ENCODE measurements around the gene OBP2A. TPM values are rescaled to one million over a fixed set of nuclear protein-coding genes. Genes with fewer than 3 reads are reported as not detected.

OBP2A gene
- total and polyA plus RNA-seq, 2 donors (not counting 1 experiment from before 2014, with no cell fraction given): not detected

DNA sequence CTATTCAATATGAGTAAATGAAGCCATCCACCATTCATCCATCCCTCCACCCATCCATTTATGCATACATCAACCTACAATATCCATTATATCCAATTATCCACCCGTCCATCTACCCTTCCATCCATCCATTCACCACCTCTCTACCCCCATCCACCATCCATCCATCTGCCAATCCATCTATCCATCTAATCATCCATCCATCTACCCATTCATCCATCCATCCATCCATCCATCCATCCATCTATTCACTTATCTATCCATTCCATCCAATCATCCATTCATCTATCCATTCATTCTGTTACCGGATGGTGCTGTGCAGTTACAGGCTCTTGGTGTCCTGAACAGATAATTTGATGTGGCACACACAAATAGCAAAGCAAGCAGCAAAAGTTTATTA is 26.3 kb downstream of the OBP2A start:
- Histone ChIP-seq H3K9me3 (ENCODE audit: control insufficient read depth, insufficient read depth, low read depth, low read length) (no peaks in the 10 kb centered on the region), H4K20me1 (ENCODE audit: control insufficient read depth, extremely low read depth, insufficient read depth, low read length) (no peaks in the 10 kb centered on the region), H3K4me2 (ENCODE audit: extremely low read depth, insufficient read depth, low read length) (no peak overlapping the region), H3K27me3 (ENCODE audit: control insufficient read depth, insufficient read depth, low read length) (no peaks in the 10 kb centered on the region), H3K4me1 (ENCODE audit: control insufficient read depth, extremely low read depth, insufficient read depth, low read length) (no peaks in the 10 kb centered on the region), H3K79me2 (ENCODE audit: control insufficient read depth, insufficient read depth, low read length) (no peaks in the 10 kb centered on the region), H3K36me3 (ENCODE audit: control insufficient read depth, insufficient read depth, low read length) (no peaks in the 10 kb centered on the region), H2AFZ (ENCODE audit: low read length) (no peak overlapping the region), H3K9ac (ENCODE audit: insufficient read depth, low read length) (no peak overlapping the region), H3K4me3 (replicated peaks in 1 of 4; ENCODE audit: control extremely low read depth in 1 of 4, insufficient read depth in 1 of 4, low read depth in 3 of 4, low read length in 4 of 4) (no peak overlapping the region), H3K27ac (ENCODE audit: insufficient read depth, low read length) (no peak overlapping the region)
- TF ChIP-seq EZH2 (IDR thresholded peaks at IDR 0.05; ENCODE audit: low read length, missing control alignments): no peak
- TF ChIP-seq, protein P1, sequence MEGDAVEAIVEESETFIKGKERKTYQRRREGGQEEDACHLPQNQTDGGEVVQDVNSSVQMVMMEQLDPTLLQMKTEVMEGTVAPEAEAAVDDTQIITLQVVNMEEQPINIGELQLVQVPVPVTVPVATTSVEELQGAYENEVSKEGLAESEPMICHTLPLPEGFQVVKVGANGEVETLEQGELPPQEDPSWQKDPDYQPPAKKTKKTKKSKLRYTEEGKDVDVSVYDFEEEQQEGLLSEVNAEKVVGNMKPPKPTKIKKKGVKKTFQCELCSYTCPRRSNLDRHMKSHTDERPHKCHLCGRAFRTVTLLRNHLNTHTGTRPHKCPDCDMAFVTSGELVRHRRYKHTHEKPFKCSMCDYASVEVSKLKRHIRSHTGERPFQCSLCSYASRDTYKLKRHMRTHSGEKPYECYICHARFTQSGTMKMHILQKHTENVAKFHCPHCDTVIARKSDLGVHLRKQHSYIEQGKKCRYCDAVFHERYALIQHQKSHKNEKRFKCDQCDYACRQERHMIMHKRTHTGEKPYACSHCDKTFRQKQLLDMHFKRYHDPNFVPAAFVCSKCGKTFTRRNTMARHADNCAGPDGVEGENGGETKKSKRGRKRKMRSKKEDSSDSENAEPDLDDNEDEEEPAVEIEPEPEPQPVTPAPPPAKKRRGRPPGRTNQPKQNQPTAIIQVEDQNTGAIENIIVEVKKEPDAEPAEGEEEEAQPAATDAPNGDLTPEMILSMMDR (conservative IDR thresholded peaks at IDR 0.05 in 1 of 2, IDR thresholded peaks at IDR 0.05 in 1 of 2; ENCODE audit: low read depth in 1 of 2, low read length in 2 of 2): no peak
- DNase-seq (ENCODE audit: low read depth in 2 of 2): no peak

DNA sequence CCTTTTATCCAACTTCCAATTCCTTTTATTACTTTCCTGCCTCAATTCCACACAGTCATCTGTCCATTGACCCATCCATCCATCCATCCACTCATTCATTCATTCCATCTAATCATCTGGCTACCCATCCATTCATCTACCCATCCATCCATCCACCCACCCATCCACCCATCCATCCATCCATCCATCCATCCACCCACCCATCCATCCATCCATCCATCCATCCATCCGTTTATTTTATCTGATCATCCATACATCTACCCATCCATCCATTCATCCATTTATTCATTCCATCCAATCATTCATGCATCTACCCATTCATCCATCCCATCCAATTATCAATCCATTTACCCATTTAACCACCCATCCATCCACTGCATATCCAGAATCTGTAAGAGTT is 27.2 kb downstream of the OBP2A start:
- H3K27ac ChIP-seq (ENCODE audit: insufficient read depth, low read length): no peak overlapping the region
- no peak overlapping the region for H3K4me2 ChIP-seq (ENCODE audit: extremely low read depth, insufficient read depth, low read length)
- TF ChIP-seq, protein P1 (conservative IDR thresholded peaks at IDR 0.05 in 1 of 2, IDR thresholded peaks at IDR 0.05 in 1 of 2; ENCODE audit: low read depth in 1 of 2, low read length in 2 of 2): no peak
- TF ChIP-seq EZH2 (IDR thresholded peaks at IDR 0.05; ENCODE audit: low read length, missing control alignments): no peak
- no peak for DNase-seq (ENCODE audit: low read depth in 2 of 2)
- no peaks in the 10 kb centered on the region for H3K27me3 ChIP-seq (ENCODE audit: control insufficient read depth, insufficient read depth, low read length)
- H3K4me1 ChIP-seq (ENCODE audit: control insufficient read depth, extremely low read depth, insufficient read depth, low read length): no peaks in the 10 kb centered on the region
- H3K4me3 ChIP-seq (replicated peaks in 1 of 4; ENCODE audit: control extremely low read depth in 1 of 4, insufficient read depth in 1 of 4, low read depth in 3 of 4, low read length in 4 of 4): no peak overlapping the region
- H3K79me2 ChIP-seq (ENCODE audit: control insufficient read depth, insufficient read depth, low read length): no peaks in the 10 kb centered on the region
- H3K36me3 ChIP-seq (ENCODE audit: control insufficient read depth, insufficient read depth, low read length): no peaks in the 10 kb centered on the region
- no peaks in the 10 kb centered on the region for H3K9me3 ChIP-seq (ENCODE audit: control insufficient read depth, insufficient read depth, low read depth, low read length)
- no peak overlapping the region for H2AFZ ChIP-seq (ENCODE audit: low read length)
- H4K20me1 ChIP-seq (ENCODE audit: control insufficient read depth, extremely low read depth, insufficient read depth, low read length): no peaks in the 10 kb centered on the region
- no peak overlapping the region for H3K9ac ChIP-seq (ENCODE audit: insufficient read depth, low read length)

DNA sequence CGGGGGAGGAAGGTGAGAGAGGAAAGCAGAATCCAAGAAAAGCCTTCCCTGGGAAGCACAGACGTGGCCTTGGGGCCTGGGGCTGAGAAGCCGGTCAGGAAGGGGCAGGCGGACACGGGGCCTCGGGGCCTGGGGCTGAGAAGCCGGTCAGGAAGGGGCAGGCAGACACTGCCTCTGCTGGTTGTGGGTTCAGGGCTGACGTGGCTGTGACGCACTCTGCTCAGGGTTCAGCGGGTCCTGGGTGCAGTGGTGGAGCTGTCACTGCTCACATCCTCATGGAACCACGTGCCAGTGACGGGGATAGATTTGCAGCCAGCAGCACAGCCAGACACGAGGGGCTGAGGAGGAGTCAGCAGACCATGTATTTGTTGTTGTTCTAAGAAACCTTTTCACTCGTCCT is 28.4 kb downstream of the OBP2A start:
- Histone ChIP-seq H3K9ac (ENCODE audit: insufficient read depth, low read length) (no peak overlapping the region), H3K4me2 (ENCODE audit: extremely low read depth, insufficient read depth, low read length) (no peak overlapping the region), H3K27ac (ENCODE audit: insufficient read depth, low read length) (no peak overlapping the region), H3K4me3 (replicated peaks in 1 of 4; ENCODE audit: control extremely low read depth in 1 of 4, insufficient read depth in 1 of 4, low read depth in 3 of 4, low read length in 4 of 4) (no peak overlapping the region), H3K36me3 (ENCODE audit: control insufficient read depth, insufficient read depth, low read length) (no peaks in the 10 kb centered on the region), H3K4me1 (ENCODE audit: control insufficient read depth, extremely low read depth, insufficient read depth, low read length) (no peaks in the 10 kb centered on the region), H3K9me3 (ENCODE audit: control insufficient read depth, insufficient read depth, low read depth, low read length) (no peaks in the 10 kb centered on the region), H4K20me1 (ENCODE audit: control insufficient read depth, extremely low read depth, insufficient read depth, low read length) (no peaks in the 10 kb centered on the region), H3K27me3 (ENCODE audit: control insufficient read depth, insufficient read depth, low read length) (no peaks in the 10 kb centered on the region), H2AFZ (ENCODE audit: low read length) (no peak overlapping the region), H3K79me2 (ENCODE audit: control insufficient read depth, insufficient read depth, low read length) (no peaks in the 10 kb centered on the region)
- DNase-seq (ENCODE audit: low read depth in 2 of 2): no peak
- TF ChIP-seq, protein P1 (conservative IDR thresholded peaks at IDR 0.05 in 1 of 2, IDR thresholded peaks at IDR 0.05 in 1 of 2; ENCODE audit: low read depth in 1 of 2, low read length in 2 of 2): no peak
- no peak for TF ChIP-seq EZH2 (IDR thresholded peaks at IDR 0.05; ENCODE audit: low read length, missing control alignments)

All from fibroblast of lung (primary cell).